K562 (cell line): ENCODE data around the gene PHKA2. TPM values are rescaled to one million over a fixed set of nuclear protein-coding genes. Genes with fewer than 3 reads are reported as not detected.

Experiments used
- BMI1 ChIP-seq: fragments of 150-350 bp; IDR thresholded peaks from 2 replicates; pipeline ENCODE4 v1.6.1; 2014; ENCODE audit warnings: low read length
- CREB3L1 ChIP-seq: fragments of 450-650 bp; IDR thresholded peaks from 2 replicates; pipeline ENCODE4 v1.6.1; 2014; ENCODE audit warnings: low read depth, mild to moderate bottlenecking, moderate library complexity, borderline replicate concordance
- E2F4 ChIP-seq: sonication (generic); formaldehyde crosslinking; IDR thresholded peaks from 2 replicates; pipeline ENCODE4 v1.8.0; 2022; ENCODE audit warnings: mild to moderate bottlenecking, low read depth, missing genetic modification reagents
- ESRRA ChIP-seq: fragments of 450-650 bp; IDR thresholded peaks from 2 replicates; pipeline ENCODE4 v1.6.1; 2014; ENCODE audit warnings: low read depth, mild to moderate bottlenecking, moderate library complexity, borderline replicate concordance
- ETV1 ChIP-seq: fragments of 450-650 bp; conservative IDR thresholded peaks from 2 replicates; pipeline ENCODE4 v1.6.1; 2016; ENCODE audit warnings: missing genetic modification characterization, control low read depth, low read depth, missing compliant biosample characterization
- ETV5 ChIP-seq: sonication (generic); formaldehyde crosslinking; IDR thresholded peaks from 2 replicates; pipeline ENCODE4 v1.4.0; 2020; ENCODE audit warnings: low read depth, mild to moderate bottlenecking, missing genetic modification reagents
- FOXM1 ChIP-seq, 2 experiments: fragments of 450-650 bp in 1 of 2; sonication (generic) in 1 of 2; formaldehyde crosslinking in 1 of 2; IDR thresholded peaks; 2 replicates each; pipeline versions ENCODE4 v1.6.1 to v1.9.0; 2017 to 2022; ENCODE audit warnings: low read depth in 2 of 2, mild to moderate bottlenecking in 2 of 2, missing genetic modification reagents in 1 of 2, moderate library complexity in 1 of 2
- GABPA ChIP-seq: fragments of 200-800 bp; sonication (Bioruptor generic); conservative IDR thresholded peaks from 2 replicates; pipeline ENCODE4 v1.6.1; 2016; ENCODE audit warnings: low read depth, missing genetic modification characterization, missing compliant biosample characterization
- KLF13 ChIP-seq: fragments of 450-650 bp; IDR thresholded peaks from 2 replicates; pipeline ENCODE4 v1.6.1; 2016; ENCODE audit warnings: missing genetic modification characterization, low read depth, mild to moderate bottlenecking, missing compliant biosample characterization, moderate library complexity, borderline replicate concordance
- MTA3 ChIP-seq: fragments of 450-650 bp; formaldehyde crosslinking; IDR thresholded peaks from 2 replicates; pipeline ENCODE4 v1.6.1; 2017; ENCODE audit warnings: mild to moderate bottlenecking, borderline replicate concordance
- NONO ChIP-seq, 2 experiments: fragments of 200-400 bp in 1 of 2; fragments of 450-650 bp in 1 of 2; formaldehyde crosslinking in 1 of 2; IDR thresholded peaks; 2 replicates each; pipeline ENCODE4 v1.6.1; 2017; ENCODE audit warnings: low read depth in 2 of 2, mild to moderate bottlenecking in 2 of 2, moderate library complexity in 2 of 2, low read length in 1 of 2
- PHF20 ChIP-seq: fragments of 450-650 bp; IDR thresholded peaks from 2 replicates; pipeline ENCODE4 v1.6.1; 2018; ENCODE audit not compliant: partially characterized antibody
- SIX5 ChIP-seq, 2 experiments: IDR thresholded peaks; 2 replicates each; pipeline ENCODE4 v1.6.1; 2011; ENCODE audit warnings: low read length in 2 of 2, borderline replicate concordance in 1 of 2, low read depth in 1 of 2, mild to moderate bottlenecking in 1 of 2, moderate library complexity in 1 of 2; ENCODE audit not compliant: insufficient read depth in 1 of 2
- TBP ChIP-seq: optimal IDR thresholded peaks from 2 replicates; pipeline ENCODE3; 2011; ENCODE audit warnings: low read depth, low read length, improper control_type of control experiment
- TRIM24 ChIP-seq, 2 experiments: fragments of 450-650 bp; IDR thresholded peaks; 2 replicates each; pipeline ENCODE4 v1.6.1; 2016
- ZBTB11 ChIP-seq, 3 experiments: fragments of 200-800 bp in 1 of 3; fragments of 250-450 bp in 1 of 3; fragments of 450-650 bp in 1 of 3; sonication (Bioruptor Pico) in 1 of 3; sonication (Bioruptor generic) in 1 of 3; formaldehyde crosslinking in 1 of 3; IDR thresholded peaks; 2 replicates each; pipeline versions ENCODE4 v1.6.1 to v1.8.0; 2016 to 2022; ENCODE audit warnings: mild to moderate bottlenecking in 2 of 3, missing genetic modification characterization in 2 of 3, missing compliant biosample characterization in 1 of 3, moderate library complexity in 1 of 3
- polyA plus RNA-seq, 8 experiments: library from polyadenylated mRNA; depleted of rRNA in 4 of 8; stranded (reverse) in 5 of 8; unstranded in 3 of 8; fragments of >200 nt; fragmentation: Nextera tagmentation in 2 of 8; fragmentation: Illumina TruSeq in 1 of 8; extraction: Ambion mirVana in 2 of 8; extraction: Trizol in 1 of 8; gene quantifications; 2 replicates each; pipeline versions ENCODE4 v1.2.1 to v1.2.3, GENCODE V29; 2011 to 2014; ENCODE audit warnings: inconsistent platforms in 1 of 8, missing spikeins in 1 of 8
- total RNA-seq, 7 experiments: library from RNA; depleted of rRNA in 6 of 7; stranded (reverse); fragments of >200 nt in 6 of 7; fragmentation: Illumina TruSeq in 2 of 7; extraction: Trizol in 2 of 7; gene quantifications; 2 replicates each; pipeline versions ENCODE4 v1.2.1 to v1.2.3, GENCODE V29; 2011 to 2021; ENCODE audit warnings: low replicate concordance in 1 of 7
- TF ChIP-seq, protein P1 (sequence below): sonication (generic); formaldehyde crosslinking; IDR thresholded peaks from 2 replicates; pipeline ENCODE4 v1.8.0; 2022; ENCODE audit warnings: missing genetic modification reagents, mild to moderate bottlenecking, moderate library complexity, borderline replicate concordance

The PHKA2 gene
- total and polyA plus RNA-seq, 9 of the 15 experiments (the other 6 are each of a cell fraction or from before 2014, with no cell fraction given) = 2.8 to 33.1 (median 20.3) TPM

DNA sequence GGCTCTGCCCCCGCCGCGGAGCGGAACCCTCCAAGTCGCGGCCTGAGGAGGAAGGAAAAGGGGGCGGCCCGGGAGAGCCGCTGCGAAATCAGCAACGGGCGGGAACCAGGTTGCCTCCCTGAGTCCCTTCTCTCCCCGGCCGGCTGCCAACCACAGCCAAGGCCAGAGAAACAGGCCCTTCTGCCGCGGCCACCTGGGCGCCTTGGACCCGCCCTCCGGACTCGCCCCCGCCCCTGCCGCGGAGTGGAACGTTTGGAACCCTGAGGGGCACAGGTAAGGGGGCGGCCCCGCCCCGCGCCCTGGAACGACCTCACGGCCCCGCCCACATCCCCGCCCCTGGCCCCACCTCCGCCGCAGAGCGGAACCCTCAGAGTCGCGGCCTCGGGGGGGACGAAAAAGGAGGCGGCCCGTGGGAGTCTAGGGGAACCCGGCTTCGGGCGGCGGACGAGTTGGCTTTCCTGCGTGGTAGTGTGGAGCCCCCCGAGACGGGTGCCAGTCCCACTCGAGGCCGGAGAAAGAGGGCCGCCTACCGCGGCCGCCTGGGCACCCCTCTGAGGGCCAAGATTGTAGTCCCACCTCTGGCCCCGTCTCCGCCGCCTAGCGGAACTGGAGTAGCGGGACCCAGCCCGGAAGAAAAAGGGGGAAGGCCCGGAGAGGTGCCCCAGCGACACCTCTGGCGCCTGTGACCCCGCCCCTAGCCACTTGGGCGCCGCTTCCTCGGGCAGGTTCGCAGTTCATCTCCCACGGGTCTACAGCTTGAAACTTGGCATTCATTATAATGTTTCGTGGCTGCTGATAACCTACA, 669 bp upstream of the PHKA2 start (continued):
- TF ChIP-seq E2F4 (CRISPR knock-in tag) (no peak), PHF20 (peak; percentile 81), ESRRA (0 out of 2 replicates have a peak, but pooled peaks have one; percentile 13), FOXM1 (IDR thresholded peaks at IDR 0.05; ENCODE audit: low read depth) (peak; percentile 23; the same call in 1 of the 2 replicates), FOXM1 (CRISPR knock-in tag; IDR thresholded peaks at IDR 0.05; ENCODE audit: low read depth) (no peak), ETV1 (peak; percentile 52), ZBTB11 (CRISPR knock-in tag; IDR thresholded peaks at IDR 0.05) (peak; percentile 93 to 99 (median 96)), TRIM24 (IDR thresholded peaks at IDR 0.05) (peak in 1 of 2 experiments; percentile 99; a peak in 2 of 4 replicates), BMI1 (no peak), CREB3L1 (no peak), GABPA (tag) (peak; percentile 98), KLF13 (tag) (peak; percentile 52; the same call in 1 of the 2 replicates), ETV5 (CRISPR knock-in tag) (0 out of 2 replicates have a peak, but pooled peaks have one; percentile 25), SIX5 (IDR thresholded peaks at IDR 0.05; ENCODE audit: borderline replicate concordance in 1 of 2, insufficient read depth in 1 of 2, low read depth in 1 of 2, low read length in 2 of 2) (peak; percentile 5 to 26; a peak in 2 of 4 replicates), NONO (IDR thresholded peaks at IDR 0.05; ENCODE audit: low read depth in 2 of 2, low read length in 1 of 2) (peak in 1 of 2 experiments; percentile 98; a peak in 2 of 4 replicates), MTA3 (peak; percentile 62; the same call in 1 of the 2 replicates), TBP (peak; percentile 26)
- TF ChIP-seq, protein P1, sequence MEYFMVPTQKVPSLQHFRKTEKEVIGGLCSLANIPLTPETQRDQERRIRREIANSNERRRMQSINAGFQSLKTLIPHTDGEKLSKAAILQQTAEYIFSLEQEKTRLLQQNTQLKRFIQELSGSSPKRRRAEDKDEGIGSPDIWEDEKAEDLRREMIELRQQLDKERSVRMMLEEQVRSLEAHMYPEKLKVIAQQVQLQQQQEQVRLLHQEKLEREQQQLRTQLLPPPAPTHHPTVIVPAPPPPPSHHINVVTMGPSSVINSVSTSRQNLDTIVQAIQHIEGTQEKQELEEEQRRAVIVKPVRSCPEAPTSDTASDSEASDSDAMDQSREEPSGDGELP = peak; percentile 48; the same call in 1 of the 2 replicates
